Loucy (cell line): ENCODE results near the gene RAB6B.

Experiments
- CTCF ChIP-seq: fragments of 200-600 bp; sonication (generic); conservative IDR thresholded peaks from 2 replicates; pipeline ENCODE4 v1.5.1; 2014; ENCODE audit warnings: mild to moderate bottlenecking, antibody characterized with exemption, low read length
- EZH2phosphoT487 ChIP-seq: fragments of 200-600 bp; IDR thresholded peaks from 2 replicates; pipeline ENCODE4 v1.6.1; 2018; ENCODE audit warnings: antibody characterized with exemption, mild to moderate bottlenecking, moderate library complexity, borderline replicate concordance

DNA sequence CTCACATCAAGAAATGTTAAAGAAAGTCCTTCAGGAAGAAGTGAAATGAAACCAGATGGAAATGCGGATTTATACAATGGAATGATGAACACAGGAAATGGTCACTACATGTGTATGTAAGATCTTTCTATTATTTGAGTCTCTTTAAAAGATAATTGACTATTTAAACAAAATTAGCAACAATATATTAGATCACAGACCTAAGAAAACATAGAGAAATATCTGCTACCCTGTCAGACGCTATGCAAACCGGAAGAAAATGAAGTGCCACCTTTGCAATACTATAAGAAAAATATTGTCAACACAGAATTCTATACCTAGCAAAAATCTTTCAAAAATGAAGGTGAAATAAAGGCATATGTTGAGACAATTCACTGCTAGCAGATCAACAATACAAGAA, 17.2 kb downstream of the RAB6B start:
- TF ChIP-seq CTCF (no peak), EZH2phosphoT487 (no peak)
